Measurements from ENCODE around the gene RAB37.

RAB37 gene, protein sequence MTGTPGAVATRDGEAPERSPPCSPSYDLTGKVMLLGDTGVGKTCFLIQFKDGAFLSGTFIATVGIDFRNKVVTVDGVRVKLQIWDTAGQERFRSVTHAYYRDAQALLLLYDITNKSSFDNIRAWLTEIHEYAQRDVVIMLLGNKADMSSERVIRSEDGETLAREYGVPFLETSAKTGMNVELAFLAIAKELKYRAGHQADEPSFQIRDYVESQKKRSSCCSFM

DNA sequence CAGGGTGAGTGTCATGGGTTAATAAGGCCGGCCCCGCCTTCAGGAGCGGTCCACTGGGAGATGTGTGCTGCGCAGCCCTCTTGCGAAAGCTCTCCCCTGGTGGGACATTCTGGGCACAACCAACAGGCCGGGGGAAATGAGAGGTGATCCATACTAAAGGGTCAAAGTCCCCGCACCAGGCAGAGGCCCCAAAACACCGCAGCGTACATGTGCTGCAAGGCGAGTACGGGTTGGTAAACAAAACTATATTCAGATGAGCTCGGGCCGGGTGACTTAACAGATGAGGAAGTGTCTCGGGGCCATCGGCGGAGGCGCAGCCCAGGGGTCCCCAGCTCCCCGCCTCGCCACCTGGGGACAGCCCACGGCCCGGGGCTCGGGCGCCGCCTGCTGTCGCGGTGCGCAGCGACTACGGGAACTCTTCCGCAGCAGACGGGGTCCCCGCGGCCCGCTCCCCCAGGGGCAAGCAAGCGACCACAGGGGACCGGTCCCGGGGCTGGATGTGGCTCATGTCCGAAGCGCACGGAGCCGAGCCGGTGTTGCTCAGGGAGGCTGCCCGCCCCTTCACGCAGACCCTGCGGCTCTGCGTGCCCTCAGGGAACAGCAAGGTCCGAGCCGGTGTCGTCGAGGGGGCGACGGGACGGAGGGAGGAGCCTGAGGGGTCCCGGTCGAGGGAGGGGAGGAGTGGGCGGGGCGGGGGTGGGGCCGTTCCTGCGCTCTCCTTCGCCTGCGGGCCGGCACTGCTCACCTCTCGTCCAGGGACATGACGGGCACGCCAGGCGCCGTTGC lies at the start of gene RAB37:
RAB37 (plus strand) TSS at position 744 of the 786 bp plus-strand sequence; CDS start at position 761, 17 bp downstream.
- DNase-seq (ENCODE audit: low spot score), result no peak

DNA sequence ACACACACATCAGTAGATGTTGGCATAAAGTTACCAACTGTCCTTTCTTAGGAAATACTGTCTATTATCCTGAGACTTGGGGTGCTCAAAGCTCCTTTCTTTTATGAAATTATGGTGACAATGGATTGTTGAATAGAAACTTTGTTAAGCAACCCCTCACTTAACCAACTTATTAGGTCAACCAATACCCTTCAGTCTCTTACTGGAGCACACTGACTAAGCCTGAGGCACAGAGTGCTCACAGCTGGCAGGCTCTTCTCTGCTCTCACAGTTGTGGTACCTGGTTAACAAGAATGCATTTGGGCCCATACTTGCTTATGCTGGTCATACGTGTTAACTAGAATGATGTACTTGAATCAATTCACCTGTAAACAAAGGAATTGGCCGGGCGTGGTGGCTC lies 49.2 kb upstream of the RAB37 start:
- no peak for DNase-seq (ENCODE audit: low spot score)

DNA sequence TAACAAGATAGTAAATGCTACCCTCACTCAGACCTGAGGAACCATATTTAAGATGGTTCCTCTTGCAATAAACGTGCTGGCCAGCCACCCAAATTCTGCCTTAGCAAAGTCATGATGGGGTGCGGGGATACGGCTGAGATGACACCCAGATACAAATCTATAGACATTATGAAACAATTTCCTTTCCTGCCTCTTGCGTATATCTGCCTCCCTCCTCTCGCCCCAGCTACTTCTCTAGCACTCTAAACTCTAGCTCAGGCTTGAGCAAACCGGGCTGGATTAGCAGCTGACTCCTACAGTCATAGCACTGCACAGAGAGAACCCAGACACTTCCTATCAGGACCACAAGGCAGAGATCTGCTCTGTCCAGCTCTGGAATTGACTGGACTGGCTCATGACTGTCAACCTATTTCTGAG lies 46.6 kb upstream of the RAB37 start:
- DNase-seq (ENCODE audit: low spot score), result no peak

DNA sequence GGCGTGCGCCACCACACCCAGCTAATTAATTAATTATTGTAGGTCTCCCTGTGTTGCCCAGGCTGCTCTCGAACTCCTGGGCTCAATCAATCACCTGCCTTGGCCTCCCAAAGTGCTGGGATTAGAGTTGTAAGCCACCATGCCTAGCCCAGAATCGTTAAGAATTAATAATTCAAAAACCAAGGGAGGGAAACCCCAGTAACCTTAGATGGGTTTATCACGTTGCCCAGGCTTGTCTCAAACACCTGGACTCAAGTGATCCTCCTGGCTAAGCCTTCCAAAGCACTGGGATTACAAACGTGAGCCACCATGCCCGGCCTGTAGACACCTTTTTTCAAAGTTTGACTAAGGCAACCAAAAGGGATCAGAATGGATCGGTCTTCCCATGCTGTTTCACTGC lies 45.9 kb upstream of the RAB37 start:
- no peak for DNase-seq (ENCODE audit: low spot score)

DNA sequence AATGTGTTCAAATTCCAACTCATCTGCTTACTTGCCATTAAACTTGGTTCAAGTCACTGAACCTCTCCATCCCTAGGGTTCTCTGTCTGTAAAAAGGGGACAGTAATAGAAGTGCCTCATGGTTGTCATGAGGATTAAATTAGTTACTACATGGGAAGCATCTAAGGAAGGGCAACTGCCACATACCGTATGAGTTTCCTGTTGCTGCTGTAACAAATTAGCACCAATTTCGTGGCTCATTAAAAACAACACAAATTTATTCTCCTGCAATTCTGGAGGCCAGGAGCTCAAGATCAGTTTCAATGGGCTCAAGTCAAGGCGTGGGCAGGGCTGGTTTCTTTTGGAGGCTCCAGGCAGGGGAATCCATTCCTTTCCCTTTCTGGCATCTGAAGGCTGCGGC lies 43.0 kb upstream of the RAB37 start:
- DNase-seq (ENCODE audit: low spot score), result no peak

DNA sequence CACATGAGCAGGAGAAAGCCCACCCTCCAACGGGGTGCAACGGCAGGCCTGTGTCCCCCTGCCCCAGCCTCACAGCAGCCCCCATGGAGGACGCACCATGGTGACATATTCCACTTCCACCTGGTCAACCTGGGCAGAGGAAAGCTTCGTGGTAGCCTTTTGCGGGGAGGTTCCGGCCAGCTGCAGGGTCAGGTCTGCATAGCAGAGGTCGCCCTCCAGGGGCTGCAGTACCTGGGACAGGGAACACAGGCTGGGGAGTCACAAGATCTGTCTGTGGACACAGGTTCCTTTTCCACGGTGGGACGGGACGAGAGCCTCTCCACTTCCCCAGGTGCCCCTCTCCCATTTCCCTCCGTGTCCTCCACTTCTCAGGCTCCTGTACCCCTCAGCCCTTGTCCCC lies 41.4 kb upstream of the RAB37 start:
- DNase-seq (ENCODE audit: low spot score), result no peak

DNA sequence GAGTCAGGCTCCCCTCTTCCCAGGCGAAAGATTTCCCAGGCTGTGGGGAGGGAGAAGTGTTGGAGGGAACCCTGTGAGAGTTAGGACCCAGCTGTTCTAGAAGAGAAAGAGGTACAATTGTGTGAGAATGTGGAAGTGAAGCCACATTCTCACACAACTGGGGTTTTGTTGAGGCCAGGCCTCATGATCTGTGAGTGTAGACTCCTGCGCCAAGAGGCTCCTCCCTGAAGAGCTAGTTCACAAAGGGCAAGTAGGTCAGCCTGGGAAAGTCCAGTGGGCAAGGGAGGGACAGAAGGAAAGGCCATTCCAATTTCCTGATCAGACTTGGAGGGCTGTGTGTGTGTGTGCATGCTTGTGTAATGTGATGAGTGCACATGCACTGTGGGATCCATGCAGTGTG lies 39.5 kb upstream of the RAB37 start:
- no peak for DNase-seq (ENCODE audit: low spot score)

DNA sequence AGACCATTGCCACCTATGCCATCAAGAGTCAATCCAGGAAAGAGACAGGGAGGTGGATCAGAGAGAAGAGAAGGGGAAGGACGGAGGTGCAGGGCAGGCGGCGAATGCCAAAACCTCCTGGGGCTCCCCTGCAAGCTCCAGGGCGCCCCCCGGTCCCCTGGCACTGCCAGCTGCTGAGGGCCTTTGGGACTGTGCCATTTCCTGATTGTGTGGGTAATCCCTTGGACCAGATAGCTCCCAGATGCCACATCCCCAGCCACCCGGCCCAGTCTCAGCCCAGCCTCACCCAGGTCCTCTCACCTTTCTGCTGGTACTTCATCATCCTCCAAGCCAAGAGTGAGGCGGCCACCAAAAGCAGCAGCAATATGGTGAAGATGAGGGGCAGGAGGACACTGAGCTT lies 39.0 kb upstream of the RAB37 start:
- DNase-seq (ENCODE audit: low spot score), result no peak

DNA sequence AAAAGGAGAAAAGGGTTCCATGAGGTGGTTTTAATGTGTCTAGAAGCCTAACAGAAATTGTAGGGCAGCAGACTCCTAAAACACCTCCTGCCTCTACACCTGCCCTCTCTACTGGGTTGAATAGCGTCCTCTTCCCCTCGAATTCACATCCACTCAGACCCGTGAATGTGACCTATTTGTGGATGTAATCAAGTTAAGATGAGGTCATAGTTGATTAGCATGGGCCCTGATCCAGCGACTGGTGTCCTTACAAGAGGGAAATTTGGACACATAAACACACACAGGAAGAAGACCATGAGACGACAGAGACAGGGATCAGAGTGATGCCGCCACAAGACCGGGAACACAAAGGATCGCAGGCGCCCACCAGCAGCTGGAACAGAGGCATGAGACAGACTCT lies 37.8 kb upstream of the RAB37 start:
- DNase-seq (ENCODE audit: low spot score), result no peak

DNA sequence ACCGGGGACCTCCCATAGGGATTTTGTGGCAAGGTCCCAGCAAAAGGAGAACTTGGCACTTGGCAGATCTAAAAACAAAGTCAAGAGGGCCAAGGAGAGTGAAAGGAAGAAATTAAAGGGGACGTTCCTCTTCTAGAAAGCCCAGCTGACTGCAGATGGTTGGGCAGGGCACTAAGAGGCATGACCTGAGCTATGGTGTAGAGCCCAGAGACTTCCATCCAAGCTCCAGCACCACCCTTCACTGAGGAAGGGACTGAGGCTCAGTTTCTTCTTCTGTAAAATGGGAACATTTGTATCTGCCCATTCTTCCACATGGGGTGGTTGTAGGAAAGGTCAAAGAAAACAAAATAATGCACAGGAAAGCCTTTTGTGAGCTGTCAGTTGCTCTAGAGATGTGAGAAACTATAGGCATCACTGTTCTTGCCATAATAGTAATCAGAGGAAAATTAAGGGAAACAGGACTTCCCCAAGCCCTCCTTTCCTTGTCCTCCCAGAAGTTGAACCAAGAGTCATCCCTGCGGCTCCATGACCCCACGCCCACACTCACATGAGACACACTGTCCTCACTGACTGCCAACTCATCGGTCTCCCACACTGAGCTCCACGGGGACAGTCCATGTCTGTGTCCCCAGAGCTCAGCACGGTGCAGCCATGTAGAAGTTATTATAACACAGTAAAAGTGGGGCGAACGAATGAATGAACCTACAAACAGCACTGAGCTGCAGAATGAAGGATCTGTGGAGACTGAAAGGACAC lies 34.8 kb upstream of the RAB37 start:
- no peak for DNase-seq (ENCODE audit: low spot score)

DNA sequence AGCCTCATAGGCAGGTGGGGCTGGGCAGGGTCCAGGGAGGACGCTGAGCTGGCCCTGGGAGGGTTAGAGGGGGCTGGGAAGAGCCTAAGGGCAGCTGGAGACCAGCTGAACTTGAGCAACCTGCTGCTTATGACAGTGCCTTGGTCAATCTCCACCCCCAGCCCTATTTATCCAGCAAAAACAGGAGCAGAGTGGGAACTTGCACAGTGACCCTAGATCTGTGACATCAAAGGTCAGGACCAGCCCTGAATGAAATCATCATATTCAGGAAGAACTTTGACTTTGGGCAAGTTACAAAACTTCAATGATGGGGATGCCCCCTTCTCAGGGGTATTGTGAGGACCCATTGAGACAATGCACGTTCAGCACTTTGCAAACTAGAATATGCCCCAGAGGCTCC lies 33.7 kb upstream of the RAB37 start:
- no peak for DNase-seq (ENCODE audit: low spot score)

DNA sequence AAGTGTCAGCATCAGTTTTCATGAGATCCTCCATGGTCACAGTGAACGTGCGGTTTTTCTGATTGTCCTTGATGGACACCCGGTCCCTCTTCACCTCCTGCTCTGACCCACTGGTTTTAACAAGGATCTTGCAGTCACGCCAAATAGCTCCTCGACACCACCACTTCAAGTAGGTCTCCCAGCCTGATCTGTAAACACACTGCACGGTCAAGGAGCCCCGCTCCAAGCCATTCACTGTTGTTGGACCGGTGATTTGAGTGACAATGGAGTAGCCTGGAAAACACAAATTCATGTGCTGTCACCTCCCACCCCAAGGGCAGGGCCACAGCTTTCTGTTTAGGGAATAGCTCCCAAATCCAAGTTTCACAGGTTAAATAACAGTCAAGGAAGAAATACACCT lies 32.5 kb upstream of the RAB37 start:
- DNase-seq (ENCODE audit: low spot score), result no peak

DNA sequence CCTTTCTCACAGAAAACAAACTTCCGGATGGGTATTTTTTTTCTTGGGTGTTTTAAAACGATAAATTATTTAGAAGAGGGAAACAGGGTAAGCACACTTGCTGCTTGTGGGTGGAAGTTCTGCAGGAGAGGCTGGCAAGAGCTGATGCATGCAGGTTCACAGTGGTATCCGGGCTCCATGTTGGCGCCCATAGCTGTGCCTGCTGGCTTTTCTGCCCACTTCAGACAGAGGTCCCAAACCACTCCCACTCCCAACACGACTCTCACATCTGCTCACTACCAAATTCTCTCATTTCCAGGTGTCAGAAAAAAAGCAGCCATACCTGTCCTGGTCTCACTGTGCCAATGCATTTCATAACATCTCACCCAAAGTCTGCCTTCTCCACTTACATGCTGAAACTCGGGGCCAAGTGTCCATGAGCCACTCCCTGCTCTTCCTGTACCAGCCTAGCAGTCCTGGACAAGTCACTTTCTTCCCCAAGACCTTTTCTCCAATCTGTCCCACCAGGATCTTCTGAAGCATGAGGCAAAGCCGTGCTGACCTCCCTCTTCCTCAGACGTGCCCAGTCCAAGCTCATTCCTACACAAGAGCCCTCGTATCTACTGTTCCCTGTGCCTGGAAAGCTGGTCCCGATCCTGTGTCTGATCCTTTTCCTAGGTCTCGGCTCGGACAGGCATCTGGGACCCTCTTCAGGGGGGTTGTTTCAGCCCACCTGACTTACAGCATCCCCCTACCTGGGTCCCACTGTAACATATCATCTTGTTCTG lies 25.8 kb upstream of the RAB37 start:
- no peak for DNase-seq (ENCODE audit: low spot score)

DNA sequence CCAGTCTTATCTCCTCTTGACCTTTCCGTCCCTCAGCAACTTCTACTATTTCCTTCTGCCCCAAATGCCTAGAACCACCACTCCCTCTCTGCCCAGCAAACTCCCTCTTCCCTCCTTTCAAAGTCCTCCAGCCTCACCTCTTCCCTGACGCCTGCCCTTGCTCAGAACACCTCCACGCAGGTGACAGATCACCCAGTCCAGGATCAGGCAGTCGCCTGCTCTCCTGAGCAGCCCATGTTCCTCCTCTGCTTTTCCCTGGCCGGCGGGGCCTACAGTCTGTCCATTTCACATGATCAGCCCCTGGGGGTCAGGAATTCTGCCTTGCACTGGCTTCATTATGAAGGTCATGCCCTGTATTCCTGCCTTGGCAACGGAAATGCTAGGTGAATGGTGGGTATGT lies 24.8 kb upstream of the RAB37 start:
- DNase-seq (ENCODE audit: low spot score), result no peak

DNA sequence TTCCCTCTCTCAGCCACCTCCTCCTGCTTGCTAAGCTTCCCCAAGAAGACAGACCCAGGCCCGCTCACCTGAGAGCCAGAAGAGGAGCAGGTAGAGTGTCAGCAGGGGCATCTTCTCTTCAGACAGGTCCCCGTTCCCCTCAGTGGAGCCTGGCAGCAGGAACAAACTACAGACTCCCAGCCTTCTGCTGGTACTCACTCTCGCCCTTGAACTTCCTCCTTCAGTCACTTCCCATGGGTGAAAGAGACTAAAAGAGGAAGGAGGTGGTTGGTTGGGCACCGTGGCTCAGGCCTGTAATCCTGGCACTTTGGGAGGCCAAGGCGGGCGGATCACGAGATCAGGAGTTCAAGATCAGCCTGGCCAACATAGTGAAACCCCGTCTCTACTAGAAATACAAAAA lies 24.3 kb upstream of the RAB37 start, which contains the start of gene CD300LF:
CD300LF (minus strand) TSS at position 168 of the 400 bp plus-strand sequence; CDS start at position 111, 57 bp downstream.
- no peak for DNase-seq (ENCODE audit: low spot score)

DNA sequence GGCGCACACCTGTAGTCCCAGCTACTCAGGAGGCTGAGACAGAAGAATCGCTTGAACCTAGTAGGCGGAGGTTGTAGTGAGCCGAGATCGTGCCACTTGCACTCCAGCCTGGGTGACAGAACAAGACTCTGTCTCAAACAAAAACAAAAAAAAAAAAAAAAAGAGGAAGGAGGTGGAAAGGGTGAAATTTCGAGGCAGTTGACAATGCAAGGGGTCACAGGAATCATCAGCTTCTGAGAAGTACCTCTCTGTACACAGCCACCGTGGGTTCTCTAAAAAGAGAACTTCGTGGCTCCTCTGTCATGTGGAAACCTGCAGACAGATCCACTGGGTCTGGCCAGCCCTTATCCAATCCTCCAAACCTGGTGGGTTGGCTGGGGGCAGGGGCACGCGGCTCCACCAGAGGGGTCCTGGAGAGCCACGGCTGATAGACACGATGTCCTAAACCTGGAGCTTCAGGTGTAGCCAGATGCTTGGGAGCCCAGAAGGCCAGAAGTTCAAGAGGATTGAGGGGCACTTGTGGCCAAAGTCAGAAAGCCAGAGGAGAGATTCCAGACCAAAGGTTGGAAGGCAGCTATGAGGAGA lies 23.8 kb upstream of the RAB37 start:
- no peak for DNase-seq (ENCODE audit: low spot score)

DNA sequence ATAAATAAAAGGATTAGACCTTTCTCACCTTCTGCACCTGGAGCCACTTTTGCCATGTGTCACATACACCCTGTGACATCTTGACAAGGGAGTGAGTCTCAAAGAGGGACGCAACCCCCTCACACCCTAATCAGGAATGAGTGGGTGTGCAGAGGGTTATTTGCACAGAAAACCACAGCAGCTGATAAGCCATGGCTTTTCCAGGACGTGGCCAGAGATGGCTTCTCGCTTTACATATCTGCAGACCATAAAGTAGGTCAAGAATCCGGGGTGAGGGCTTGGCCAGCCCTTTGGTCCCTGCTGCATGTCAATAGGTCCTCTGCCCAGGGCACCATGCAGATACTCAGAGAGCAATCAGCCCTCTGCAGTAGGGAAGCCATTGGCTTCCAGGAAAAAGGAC lies 21.9 kb upstream of the RAB37 start:
- no peak for DNase-seq (ENCODE audit: low spot score)

DNA sequence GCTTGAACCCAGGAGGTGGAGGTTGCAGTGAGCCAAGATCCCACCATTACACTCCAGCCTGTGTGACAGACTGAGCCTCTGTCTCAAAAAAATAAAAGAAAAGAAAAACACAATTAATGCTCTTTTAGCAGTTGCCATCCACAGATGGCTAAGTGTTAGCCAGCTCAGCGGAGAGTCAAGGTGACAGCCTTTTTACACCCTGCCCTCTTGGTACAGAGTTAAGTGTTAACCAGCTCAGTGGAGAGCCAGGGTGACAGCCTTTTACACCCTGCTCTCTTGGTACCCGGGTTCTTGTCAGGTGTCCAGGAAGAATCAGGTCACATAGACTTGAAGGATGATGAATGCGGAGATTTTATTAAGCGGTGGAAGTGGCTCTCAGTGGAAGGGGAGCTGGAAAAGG lies 16.6 kb upstream of the RAB37 start:
- DNase-seq (ENCODE audit: low spot score), result no peak

DNA sequence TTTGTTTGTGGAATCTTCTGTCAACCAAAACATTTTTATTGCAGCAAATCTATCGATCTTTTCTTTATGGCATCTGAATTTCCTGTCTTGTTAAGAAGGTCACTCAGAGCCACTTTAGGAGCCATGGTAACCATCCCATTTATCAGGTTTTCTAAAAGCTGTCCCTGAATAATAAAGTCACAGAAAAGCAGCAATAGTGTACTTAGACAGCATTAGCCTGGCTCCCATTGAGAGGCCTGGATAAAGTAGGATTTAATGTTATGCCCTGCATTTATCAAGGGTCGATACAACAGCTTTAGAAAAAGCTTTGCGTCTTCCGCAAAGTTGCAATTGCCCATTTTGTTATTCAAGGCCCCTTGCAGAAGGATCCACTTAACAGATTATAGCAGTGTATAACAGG lies 14.3 kb upstream of the RAB37 start:
- DNase-seq (ENCODE audit: low spot score), result no peak

DNA sequence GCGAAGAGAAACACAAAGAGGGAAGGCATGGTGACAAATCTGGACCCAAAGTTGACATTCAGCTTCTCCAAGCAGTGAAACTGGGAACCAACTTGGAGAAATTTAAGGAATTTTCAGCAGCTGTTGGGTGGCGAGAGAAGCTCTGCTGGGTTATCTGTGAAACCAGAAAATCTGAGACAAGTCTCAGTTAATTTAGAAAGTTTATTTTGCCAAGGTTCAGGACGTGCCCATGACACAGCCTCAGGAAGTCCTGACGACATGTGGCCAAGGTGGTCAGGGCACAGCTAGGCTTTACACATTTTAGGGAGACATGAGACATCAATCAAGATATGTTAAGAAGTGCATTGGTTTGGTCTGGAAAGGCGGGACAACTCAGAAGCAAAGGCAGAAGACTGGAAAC lies 13.2 kb upstream of the RAB37 start:
- DNase-seq (ENCODE audit: low spot score), result no peak

DNA sequence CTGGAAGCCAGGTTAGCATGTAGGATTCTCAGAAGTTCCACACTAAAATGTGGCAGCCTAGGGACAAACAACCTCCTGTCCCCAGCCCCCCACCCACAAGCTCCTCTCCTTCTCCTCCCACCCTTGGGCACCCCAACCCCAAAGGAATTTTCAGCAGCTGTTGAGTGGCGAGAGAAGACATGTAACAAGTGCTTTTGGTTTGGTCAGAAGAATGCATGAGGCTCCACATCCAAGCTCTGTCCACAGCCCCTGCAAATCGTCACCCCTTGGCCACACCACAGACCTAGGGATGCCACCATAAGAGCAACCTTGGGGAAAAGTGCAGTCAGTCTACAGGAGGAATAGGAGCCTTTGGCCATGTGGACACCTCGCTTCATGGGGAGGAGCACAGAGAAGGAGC lies 11.9 kb upstream of the RAB37 start:
- no peak for DNase-seq (ENCODE audit: low spot score)
